H1 (cell line): ENCODE data around the gene DMRTA1. TPM values are rescaled to one million over a fixed set of nuclear protein-coding genes. Genes with fewer than 3 reads are reported as not detected.

ENCODE experiments used
- CTCF ChIA-PET: fragments of 300-600 bp; sonication (Branson Sonifier 250); formaldehyde crosslinking; loops from one replicate; lab custom pipeline; 2021; ENCODE audit not compliant: partially characterized antibody; lab: Charles Lee
- POLR2A ChIA-PET: fragments of 300-600 bp; sonication (Branson Sonifier 250); formaldehyde crosslinking; loops from one replicate; lab custom pipeline; 2021; ENCODE audit warnings: inconsistent platforms; ENCODE audit not compliant: partially characterized antibody; lab: Charles Lee
- DNase-seq, 2 experiments: peaks; one replicate each; pipeline versions ENCODE4 v3.0.0 to v3.0.0-alpha.2; 2010 to 2022; ENCODE audit warnings: low spot score in 2 of 2, low read depth in 1 of 2, mixed read lengths in 1 of 2
- FAIRE-seq: peaks from 2 replicates; lab custom pipeline; 2011; peaks lifted over from hg19 to GRCh38; lab: Jason Lieb, UNC
- H2AFZ ChIP-seq: 2 replicates; pipeline ENCODE4 v1.8.1; 2012; ENCODE audit warnings: low read length, inconsistent platforms
- H2AK5ac ChIP-seq: 2 replicates; pipeline ENCODE4 v1.6.1; 2013; ENCODE audit warnings: low read depth, low read length
- H2BK120ac ChIP-seq: replicated peaks from 2 replicates; pipeline ENCODE3; 2013; ENCODE audit warnings: low read depth, low read length, inconsistent platforms
- H2BK12ac ChIP-seq: 2 replicates; pipeline ENCODE4 v1.6.1; 2013; ENCODE audit warnings: low read depth, low read length
- H2BK15ac ChIP-seq: 2 replicates; pipeline ENCODE4 v1.6.1; 2013; ENCODE audit warnings: low read length
- H2BK20ac ChIP-seq: 2 replicates; pipeline ENCODE4 v1.6.1; 2013; ENCODE audit warnings: low read length
- H2BK5ac ChIP-seq: 2 replicates; pipeline ENCODE4 v1.6.1; 2013; ENCODE audit warnings: low read depth, low read length
- H3K14ac ChIP-seq: 2 replicates; pipeline ENCODE4 v1.6.1; 2013; ENCODE audit warnings: inconsistent platforms; ENCODE audit not compliant: insufficient read length
- H3K18ac ChIP-seq: 2 replicates; pipeline ENCODE4 v1.6.1; 2013; ENCODE audit warnings: low read length; ENCODE audit errors: extremely low read depth
- H3K23ac ChIP-seq: 2 replicates; pipeline ENCODE4 v1.6.1; 2013; ENCODE audit warnings: inconsistent platforms; ENCODE audit not compliant: insufficient read length
- H3K23me2 ChIP-seq: 2 replicates; pipeline ENCODE4 v1.6.1; 2013; ENCODE audit warnings: low read depth, low read length
- H3K27ac ChIP-seq: 2 replicates; pipeline ENCODE4 v1.6.1; 2011; ENCODE audit warnings: low read depth, low read length, inconsistent platforms
- H3K27me3 ChIP-seq, 4 experiments: replicated peaks in 1 of 4; 1 replicate in 1 of 4; 2 replicates in 3 of 4; pipeline versions ENCODE4 v1.6.1 to v1.8.1; 2011 to 2013; ENCODE audit warnings: low read length in 3 of 4, mild to moderate bottlenecking in 3 of 4, inconsistent platforms in 2 of 4, mixed read lengths in 2 of 4, moderate library complexity in 1 of 4; ENCODE audit not compliant: control insufficient read depth in 3 of 4, insufficient read depth in 3 of 4; ENCODE audit errors: extremely low read depth in 1 of 4
- H3K36me3 ChIP-seq, 4 experiments: 2 replicates each; pipeline versions ENCODE4 v1.6.1 to v1.8.1; 2011 to 2013; ENCODE audit warnings: mild to moderate bottlenecking in 4 of 4, low read length in 3 of 4, moderate library complexity in 2 of 4, control low read depth in 1 of 4, inconsistent platforms in 1 of 4; ENCODE audit not compliant: insufficient read depth in 4 of 4, control insufficient read depth in 2 of 4
- H3K4ac ChIP-seq: replicated peaks from 2 replicates; pipeline ENCODE3; 2013; ENCODE audit warnings: low read length, low read depth, mixed read lengths, inconsistent platforms; ENCODE audit not compliant: insufficient read length
- H3K4me1 ChIP-seq, 4 experiments: replicated peaks in 1 of 4; 1 replicate in 1 of 4; 2 replicates in 3 of 4; pipeline versions ENCODE4 v1.6.1 to v1.8.1; 2011 to 2013; ENCODE audit warnings: low read length in 3 of 4, inconsistent platforms in 2 of 4, mixed read lengths in 1 of 4; ENCODE audit not compliant: insufficient read depth in 4 of 4, control insufficient read depth in 3 of 4
- H3K4me2 ChIP-seq, 2 experiments: 2 replicates each; pipeline versions ENCODE4 v1.6.1 to v1.8.1; 2011 to 2013; ENCODE audit warnings: low read depth in 2 of 2, low read length in 2 of 2, control low read depth in 1 of 2, inconsistent platforms in 1 of 2, mild to moderate bottlenecking in 1 of 2; ENCODE audit not compliant: insufficient read depth in 1 of 2
- H3K4me3 ChIP-seq, 4 experiments: fragments of 200-600, 300-600 bp in 1 of 4; sonication (generic), shearing (Covaris generic), sonication (Bioruptor Twin) in 1 of 4; 2 replicates each; pipeline versions ENCODE4 v1.5.1 to v1.8.1; 2011 to 2016; ENCODE audit warnings: low read length in 4 of 4, low read depth in 3 of 4, control low read depth in 2 of 4, inconsistent platforms in 2 of 4, mild to moderate bottlenecking in 2 of 4, mixed read lengths in 1 of 4, moderate library complexity in 1 of 4; ENCODE audit not compliant: insufficient read depth in 2 of 4; ENCODE audit errors: extremely low read depth in 1 of 4
- H3K56ac ChIP-seq: replicated peaks from 2 replicates; pipeline ENCODE3; 2013; ENCODE audit warnings: low read depth, mild to moderate bottlenecking, mixed read lengths, low read length, inconsistent platforms; ENCODE audit not compliant: insufficient read length
- H3K79me1 ChIP-seq: 2 replicates; pipeline ENCODE4 v1.6.1; 2013; ENCODE audit warnings: low read depth, low read length, control low read depth
- H3K79me2 ChIP-seq, 2 experiments: 2 replicates each; pipeline versions ENCODE4 v1.6.1 to v1.8.1; 2012 to 2013; ENCODE audit warnings: low read length in 2 of 2, mild to moderate bottlenecking in 2 of 2, inconsistent platforms in 1 of 2; ENCODE audit not compliant: insufficient read depth in 2 of 2, control insufficient read depth in 1 of 2
- H3K9ac ChIP-seq, 4 experiments: replicated peaks in 1 of 4; 1 replicate in 1 of 4; 2 replicates in 3 of 4; pipeline versions ENCODE4 v1.6.1 to v1.8.1; 2011 to 2013; ENCODE audit warnings: low read depth in 3 of 4, low read length in 3 of 4, control low read depth in 2 of 4, mild to moderate bottlenecking in 2 of 4, moderate library complexity in 2 of 4, inconsistent platforms in 1 of 4; ENCODE audit errors: extremely low read depth in 1 of 4
- H3K9me3 ChIP-seq, 2 experiments: 2 replicates each; pipeline versions ENCODE4 v1.6.1 to v1.8.1; 2012 to 2013; ENCODE audit warnings: mild to moderate bottlenecking in 2 of 2, moderate library complexity in 2 of 2, control low read depth in 1 of 2, inconsistent platforms in 1 of 2, low read depth in 1 of 2, low read length in 1 of 2, mixed read lengths in 1 of 2; ENCODE audit not compliant: insufficient read depth in 2 of 2
- H4K20me1 ChIP-seq, 2 experiments: replicated peaks in 1 of 2; 2 replicates each; pipeline versions ENCODE3 to v1.8.1; 2011 to 2013; ENCODE audit warnings: inconsistent platforms in 2 of 2, low read length in 2 of 2, mild to moderate bottlenecking in 1 of 2; ENCODE audit not compliant: insufficient read depth in 2 of 2, control insufficient read depth in 1 of 2
- H4K5ac ChIP-seq: 2 replicates; pipeline ENCODE4 v1.6.1; 2013; ENCODE audit warnings: low read length, low read depth, mixed read lengths, inconsistent platforms; ENCODE audit not compliant: insufficient read length
- H4K8ac ChIP-seq: 2 replicates; pipeline ENCODE4 v1.8.0; 2013; ENCODE audit warnings: mild to moderate bottlenecking, moderate library complexity, low read length, inconsistent platforms; ENCODE audit not compliant: insufficient read depth; ENCODE audit errors: extremely low read depth
- H4K91ac ChIP-seq: replicated peaks from 2 replicates; pipeline ENCODE3; 2013; ENCODE audit warnings: low read length, mixed read lengths, inconsistent platforms; ENCODE audit not compliant: insufficient read length
- BRCA1 ChIP-seq: IDR thresholded peaks from 2 replicates; pipeline ENCODE4 v1.6.1; 2012; ENCODE audit warnings: low read depth, low read length, improper control_type of control experiment
- MAFK ChIP-seq: IDR thresholded peaks from 2 replicates; pipeline ENCODE4 v1.6.1; 2012; ENCODE audit warnings: low read depth, mild to moderate bottlenecking, improper control_type of control experiment, low read length
- POLR2A ChIP-seq, 2 experiments: IDR thresholded peaks; 1 replicate in 1 of 2; 2 replicates in 1 of 2; pipeline ENCODE4 v1.6.1; 2011; ENCODE audit warnings: low read depth in 2 of 2, low read length in 2 of 2, mild to moderate bottlenecking in 2 of 2; ENCODE audit errors: control extremely low read depth in 1 of 2
- WGBS, 2 experiments: shearing (Covaris generic) in 1 of 2; methylation state at CpG; one replicate each; pipeline versions ENCODE4 v1.1.6 to v1.1.7; 2013 to 2015; ENCODE audit warnings: low lambda C conversion rate in 2 of 2, mixed read lengths in 2 of 2, inconsistent platforms in 1 of 2, low coverage in 1 of 2, missing lambda C conversion rate in 1 of 2; ENCODE audit not compliant: insufficient replicate concordance in 2 of 2, insufficient coverage in 1 of 2, insufficient read length in 1 of 2; ENCODE audit errors: extremely low coverage in 1 of 2, missing lambda C conversion rate in 1 of 2; 5-methylcytosine and 5-hydroxymethylcytosine counted together
- polyA plus RNA-seq, 7 experiments: library from polyadenylated mRNA; depleted of rRNA in 3 of 7; stranded (reverse) in 5 of 7; unstranded in 2 of 7; fragments of >200 nt in 5 of 7; fragments of 200-250 nt in 2 of 7; gene quantifications; 1 replicate in 5 of 7; 2 replicates in 1 of 7; 4 replicates in 1 of 7; pipeline versions ENCODE4 v1.2.1 to v1.2.3, GENCODE V29; 2011 to 2013; ENCODE audit warnings: missing spikeins in 2 of 7, mixed read lengths in 2 of 7
- total RNA-seq: library from RNA; stranded (reverse); fragmentation: NEBNext Ultra II Directional; extraction: Animal tissue kit (Norgen Biotek cat#: 25700); gene quantifications from 2 replicates; pipeline ENCODE4 v1.2.1, GENCODE V29; 2021

DMRTA1 gene
- total and polyA plus RNA-seq, 2 of the 8 experiments (the other 6 are each of a cell fraction or from before 2014, with no cell fraction given) = 1.5 to 3.3 TPM

DNA sequence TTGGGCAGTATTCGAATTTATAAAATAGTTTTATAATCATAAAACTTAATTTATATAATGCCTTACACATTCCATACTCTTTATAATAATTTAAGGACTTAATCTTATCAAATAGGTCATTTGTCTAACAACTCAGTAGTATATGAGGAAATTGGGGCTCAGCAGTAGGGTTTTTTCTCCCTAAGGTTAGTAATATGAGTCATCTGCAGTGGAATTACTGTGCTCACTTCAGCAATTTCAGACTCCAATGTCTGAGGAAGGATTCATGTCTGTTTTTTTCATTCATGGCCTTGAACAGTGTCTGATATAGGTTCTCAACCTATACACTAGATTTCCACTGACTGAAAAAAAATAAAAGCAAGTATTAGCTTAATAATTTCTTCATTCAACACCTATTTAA is 7.4 kb downstream of the DMRTA1 start:
- Histone ChIP-seq H2BK5ac (no peak overlapping the region), H2AK5ac (no peak overlapping the region), H3K36me3 (no peaks in the 10 kb centered on the region), H2BK15ac (no peak overlapping the region), H3K14ac (no peak overlapping the region), H3K23ac (no peak overlapping the region), H2BK20ac (no peak overlapping the region), H4K8ac (no peak overlapping the region), H2AFZ (no peak overlapping the region), H2BK12ac (no peak overlapping the region), H3K4me1 (no peaks in the 10 kb centered on the region), H3K23me2 (no peaks in the 10 kb centered on the region)
- WGBS, 2 experiments = 0% methylated on average over 1 of the region's 1 CpG; no CpG with 5 or more reads in 1 of the 2 experiments
- ChIA-PET POLR2A (no interaction called here), CTCF (interaction anchor here (1.3 to 5.7 kb wide), 2 partner anchors 76 to 146 kb away, joined by 3 to 41 read pairs; no protein-coding TSS in a partner anchor)
- DNase-seq = no peak
- TF ChIP-seq POLR2A (IDR thresholded peaks at IDR 0.05; ENCODE audit: control extremely low read depth in 1 of 2, low read depth in 2 of 2, low read length in 2 of 2) (no peak), BRCA1 (no peak), MAFK (no peak)
- TF ChIP-seq, all 59 proteins: peak for 0
- Histone ChIP-seq H3K4me2 (no peak overlapping the region), H3K79me2 (no peaks in the 10 kb centered on the region), H4K20me1 (no peaks in the 10 kb centered on the region), H3K27me3 (no peaks in the 10 kb centered on the region), H3K56ac (no peak overlapping the region), H3K9ac (no peak overlapping the region), H3K4me3 (no peak overlapping the region), H4K5ac (no peak overlapping the region), H3K9me3 (no peaks in the 10 kb centered on the region), H3K18ac (no peak overlapping the region), H4K91ac (no peak overlapping the region), H3K79me1 (no peaks in the 10 kb centered on the region), H2BK120ac (no peak overlapping the region), H3K4ac (no peak overlapping the region), H3K27ac (no peak overlapping the region)
- FAIRE-seq = no peak
